Natural killer cell (primary cell): ENCODE results near the gene TUBA3D. TPM values are rescaled to one million over a fixed set of nuclear protein-coding genes. Genes with fewer than 3 reads are reported as not detected.
"Not testable (repeated sequence)": the region's sequence is repeated elsewhere in the genome, so short reads cannot be mapped to it uniquely, and the experiment has no call there.

Experiments
- ATAC-seq, 3 donors: fragments of 150-1000 bp in 2 of 3; fragments of 200-7000 bp in 1 of 3; cut with Tn5 transposase; 1 replicate in 1 of 3; 2 replicates in 2 of 3; pipeline ENCODE4 v1.10.0; 2021; ENCODE audit warnings: mild to moderate bottlenecking in 2 of 3, moderate library complexity in 2 of 3
- DNase-seq, 2 donors: peaks; one replicate each; pipeline versions ENCODE4 v3.0.0 to v3.0.0-alpha.2; 2013 to 2021; ENCODE audit warnings: mixed read lengths in 1 of 2
- H3K27ac ChIP-seq: one replicate; pipeline ENCODE4 v1.5.1; 2013; ENCODE audit warnings: mild to moderate bottlenecking, low read length
- H3K27me3 ChIP-seq: one replicate; pipeline ENCODE4 v1.6.1; 2013; ENCODE audit warnings: low read length; ENCODE audit not compliant: control insufficient read depth, insufficient read depth
- H3K36me3 ChIP-seq: one replicate; pipeline ENCODE4 v1.6.1; 2013; ENCODE audit warnings: low read length; ENCODE audit not compliant: control insufficient read depth, insufficient read depth
- H3K4me1 ChIP-seq: one replicate; pipeline ENCODE4 v1.6.1; 2013; ENCODE audit warnings: low read length; ENCODE audit not compliant: control insufficient read depth, insufficient read depth
- H3K4me3 ChIP-seq: one replicate; pipeline ENCODE4 v1.5.1; 2013; ENCODE audit warnings: low read length
- H3K9me3 ChIP-seq: one replicate; pipeline ENCODE4 v1.6.1; 2013; ENCODE audit warnings: low read length; ENCODE audit not compliant: control insufficient read depth, insufficient read depth
- H3K27ac Mint-ChIP-seq, 2 donors: one replicate each; pipeline ENCODE4 v1.8.0; 2022; ENCODE audit warnings: mild to moderate bottlenecking in 2 of 2, mixed read lengths in 2 of 2, moderate library complexity in 1 of 2
- H3K27me3 Mint-ChIP-seq, 2 donors: one replicate each; pipeline ENCODE4 v1.8.0; 2022; ENCODE audit warnings: low read depth in 2 of 2, mixed read lengths in 2 of 2
- H3K36me3 Mint-ChIP-seq: one replicate; pipeline ENCODE4 v1.8.0; 2022; ENCODE audit warnings: mixed read lengths
- H3K4me1 Mint-ChIP-seq, 2 donors: one replicate each; pipeline ENCODE4 v1.8.0; 2022; ENCODE audit warnings: mixed read lengths in 2 of 2
- H3K4me3 Mint-ChIP-seq: one replicate; pipeline ENCODE4 v1.8.0; 2022; ENCODE audit warnings: mild to moderate bottlenecking, moderate library complexity, mixed read lengths
- H3K9me3 Mint-ChIP-seq, 2 donors: one replicate each; pipeline ENCODE4 v1.8.0; 2022; ENCODE audit warnings: mixed read lengths in 2 of 2
- WGBS: methylation state at CpG from one replicate; pipeline ENCODE4 v1.1.7; 2013; ENCODE audit warnings: missing lambda C conversion rate; ENCODE audit not compliant: insufficient coverage; 5-methylcytosine and 5-hydroxymethylcytosine counted together
- intact Hi-C: fragments of 100-400 bp; cut with micrococcal nuclease; formaldehyde crosslinking; loops from one replicate; pipeline ENCODE4 v1.14.2; 2022
- total RNA-seq, 4 donors: library from RNA; stranded (reverse); fragments of 120-200 nt in 1 of 4; gene quantifications; one replicate each; pipeline versions ENCODE4 v1.2.3 to v1.2.4, GENCODE V29; 2013 to 2022
- TF ChIP-seq, protein P1 (sequence below): fragments of 200-600 bp; IDR thresholded peaks from one replicate; pipeline ENCODE4 v1.8.0; 2022; ENCODE audit warnings: antibody characterized with exemption

TUBA3D gene
- total RNA-seq, result not detected
- total RNA-seq (2013), result not detected

DNA sequence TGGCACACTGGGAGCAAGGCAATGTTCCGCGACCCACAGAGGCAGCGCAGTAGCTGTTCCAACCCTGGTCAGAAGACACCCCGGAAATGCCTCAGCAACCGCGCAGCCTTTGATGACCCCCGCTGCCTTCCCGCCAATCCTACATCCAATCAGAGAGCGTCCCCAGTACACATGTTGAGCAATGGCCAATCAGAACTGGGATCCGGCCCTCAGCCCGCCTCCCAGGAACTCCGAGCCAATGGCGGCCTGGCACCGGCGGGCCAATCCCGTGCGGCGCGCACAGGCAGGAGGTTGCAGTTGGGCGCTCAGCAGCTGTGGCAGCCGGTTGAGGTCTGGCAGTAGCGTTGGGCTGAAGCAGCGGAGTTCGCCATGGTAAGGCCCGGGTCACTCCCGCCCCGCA lies at the start of gene TUBA3D:
Gene TUBA3D, plus strand, starts transcription at position 289 of the 400 bp plus-strand sequence. Its CDS starts 81 bp downstream, at position 370.
- no peaks in the 10 kb centered on the region for H3K36me3 Mint-ChIP-seq
- Histone ChIP-seq H3K9me3 (no peaks in the 10 kb centered on the region), H3K4me3 (no peak within 1 kb of the TSS), H3K27ac (no peak within 1 kb of the TSS), H3K27me3 (no peaks in the 10 kb centered on the region), H3K4me1 (no peaks in the 10 kb centered on the region), H3K36me3 (no peaks in the 10 kb centered on the region)
- intact Hi-C loops, result no loop called here
- H3K9me3 Mint-ChIP-seq, result no peaks in the 10 kb centered on the region
- 95% methylated on average over 27 of the region's 27 CpGs for WGBS
- H3K27ac Mint-ChIP-seq, result no peak within 1 kb of the TSS
- DNase-seq (no peak), ATAC-seq (no peak)
- H3K27me3 Mint-ChIP-seq, result no peaks in the 10 kb centered on the region
- TF ChIP-seq, protein P1, sequence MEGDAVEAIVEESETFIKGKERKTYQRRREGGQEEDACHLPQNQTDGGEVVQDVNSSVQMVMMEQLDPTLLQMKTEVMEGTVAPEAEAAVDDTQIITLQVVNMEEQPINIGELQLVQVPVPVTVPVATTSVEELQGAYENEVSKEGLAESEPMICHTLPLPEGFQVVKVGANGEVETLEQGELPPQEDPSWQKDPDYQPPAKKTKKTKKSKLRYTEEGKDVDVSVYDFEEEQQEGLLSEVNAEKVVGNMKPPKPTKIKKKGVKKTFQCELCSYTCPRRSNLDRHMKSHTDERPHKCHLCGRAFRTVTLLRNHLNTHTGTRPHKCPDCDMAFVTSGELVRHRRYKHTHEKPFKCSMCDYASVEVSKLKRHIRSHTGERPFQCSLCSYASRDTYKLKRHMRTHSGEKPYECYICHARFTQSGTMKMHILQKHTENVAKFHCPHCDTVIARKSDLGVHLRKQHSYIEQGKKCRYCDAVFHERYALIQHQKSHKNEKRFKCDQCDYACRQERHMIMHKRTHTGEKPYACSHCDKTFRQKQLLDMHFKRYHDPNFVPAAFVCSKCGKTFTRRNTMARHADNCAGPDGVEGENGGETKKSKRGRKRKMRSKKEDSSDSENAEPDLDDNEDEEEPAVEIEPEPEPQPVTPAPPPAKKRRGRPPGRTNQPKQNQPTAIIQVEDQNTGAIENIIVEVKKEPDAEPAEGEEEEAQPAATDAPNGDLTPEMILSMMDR, result no peak
- H3K4me3 Mint-ChIP-seq, result no peak within 1 kb of the TSS
- no peaks in the 10 kb centered on the region for H3K4me1 Mint-ChIP-seq

DNA sequence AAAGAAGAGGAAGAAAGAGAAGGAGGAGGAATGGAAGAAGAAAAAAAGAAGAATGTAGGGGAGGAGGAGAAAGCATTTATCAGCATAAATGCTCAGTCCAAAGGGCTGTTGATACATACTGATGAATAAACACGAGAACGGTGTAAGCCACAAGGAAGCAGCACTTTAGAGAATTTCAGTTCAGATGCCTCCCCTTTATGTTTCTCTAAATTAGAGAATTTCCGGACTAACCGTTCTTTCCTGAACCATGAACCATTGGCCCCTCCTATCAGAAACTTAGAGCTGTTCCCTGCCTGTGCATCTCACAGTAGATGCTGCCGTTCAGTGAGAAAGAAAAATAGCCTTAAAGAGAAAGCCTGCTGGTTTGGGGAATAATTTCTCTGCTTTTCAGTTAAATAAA lies 49.2 kb upstream of the TUBA3D start:
- H3K4me3 ChIP-seq, result no peak overlapping the region
- no peaks in the 10 kb centered on the region for H3K36me3 ChIP-seq
- H3K9me3 ChIP-seq, result no peaks in the 10 kb centered on the region
- no peaks in the 10 kb centered on the region for H3K36me3 Mint-ChIP-seq
- no peaks in the 10 kb centered on the region for H3K4me1 Mint-ChIP-seq
- TF ChIP-seq, protein P1, result no peak
- H3K27me3 ChIP-seq, result peaks cover 13% of the 10 kb centered on the region
- DNase-seq, result no peak
- intact Hi-C loops, result no loop called here
- no peak overlapping the region for H3K27ac ChIP-seq
- peaks cover 41 to 91% of the 10 kb centered on the region in 2 donors for H3K27me3 Mint-ChIP-seq
- no peaks in the 10 kb centered on the region for H3K9me3 Mint-ChIP-seq
- H3K4me1 ChIP-seq, result no peaks in the 10 kb centered on the region
- no peak overlapping the region for H3K27ac Mint-ChIP-seq
- ATAC-seq, result no peak
- 64% methylated on average over 4 of the region's 5 CpGs for WGBS
- no peak overlapping the region for H3K4me3 Mint-ChIP-seq

DNA sequence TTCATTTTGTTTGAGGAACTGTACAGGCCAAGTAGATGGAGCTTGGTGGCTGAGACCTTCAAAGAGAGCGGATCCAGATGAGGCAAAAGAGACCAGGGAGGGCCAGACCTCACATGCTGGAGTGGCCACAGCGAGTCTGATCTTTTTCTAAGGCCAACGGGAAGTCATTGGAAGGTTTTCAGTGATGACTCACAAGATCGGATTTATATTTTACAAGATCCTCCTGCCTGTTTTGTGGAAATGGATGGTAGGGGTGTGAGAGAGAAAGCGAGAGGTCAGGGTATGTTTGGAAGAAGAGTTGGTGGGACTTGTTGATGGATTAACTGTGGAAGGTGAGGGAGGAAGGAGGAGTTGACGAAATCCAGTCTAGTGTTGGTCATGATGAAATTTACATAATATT lies 44.6 kb upstream of the TUBA3D start:
- DNase-seq (no peak), ATAC-seq (no peak)
- Mint-ChIP-seq H3K27me3 (peaks cover 30 to 72% of the 10 kb centered on the region in 2 donors), H3K9me3 (no peaks in the 10 kb centered on the region), H3K4me1 (no peaks in the 10 kb centered on the region), H3K36me3 (no peaks in the 10 kb centered on the region), H3K27ac (no peak overlapping the region), H3K4me3 (no peak overlapping the region)
- Histone ChIP-seq H3K4me3 (no peak overlapping the region), H3K36me3 (no peaks in the 10 kb centered on the region), H3K27ac (no peak overlapping the region), H3K4me1 (no peaks in the 10 kb centered on the region), H3K27me3 (peaks cover 8% of the 10 kb centered on the region), H3K9me3 (no peaks in the 10 kb centered on the region)
- WGBS, result 68% methylated on average over 6 of the region's 6 CpGs
- TF ChIP-seq, protein P1, result no peak
- intact Hi-C loops, result no loop called here

DNA sequence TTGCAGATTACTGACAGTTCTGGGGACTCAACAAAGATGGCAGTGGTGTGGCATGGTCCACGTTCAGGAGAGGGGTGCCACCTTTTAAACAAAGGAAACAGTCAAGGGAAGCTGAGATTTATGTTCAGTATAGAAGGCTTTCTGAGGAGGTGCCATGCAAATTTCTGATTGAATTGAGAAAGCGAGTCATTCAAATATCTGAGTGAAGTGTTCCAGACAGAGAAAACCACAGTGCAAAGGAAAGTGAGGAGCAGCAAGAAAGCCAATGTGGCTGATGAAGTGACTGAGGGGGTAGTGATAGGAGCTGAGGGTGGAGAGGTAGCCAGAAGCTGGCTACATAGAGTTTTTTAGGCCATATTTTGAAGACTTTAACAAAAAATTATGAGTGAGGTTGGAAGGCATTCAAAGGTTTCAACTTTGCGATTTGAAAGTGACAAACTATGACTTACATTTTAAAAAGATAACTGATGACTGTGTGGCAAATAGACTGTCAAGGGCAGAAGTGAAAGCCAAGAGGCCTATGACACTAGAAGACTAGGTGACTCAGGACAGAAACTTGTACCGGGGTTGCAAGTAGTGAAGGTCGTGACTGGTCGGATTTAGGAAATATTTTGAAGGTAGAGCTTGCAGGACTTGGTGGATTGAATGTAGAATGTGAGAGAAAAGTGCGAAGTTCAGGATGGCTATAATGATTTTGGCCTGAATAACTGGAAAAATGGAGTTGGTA lies 35.0 kb upstream of the TUBA3D start:
- intact Hi-C loops, H3K4me1 ChIP-seq, H3K4me3 ChIP-seq, H3K9me3 Mint-ChIP-seq, ATAC-seq, H3K27ac ChIP-seq, DNase-seq, H3K36me3 ChIP-seq, H3K27me3 ChIP-seq, H3K9me3 ChIP-seq, H3K36me3 Mint-ChIP-seq, H3K4me3 Mint-ChIP-seq, H3K27ac Mint-ChIP-seq, H3K4me1 Mint-ChIP-seq: not testable (repeated sequence)
- 71% methylated on average over 7 of the region's 7 CpGs for WGBS
- peaks cover 0 to 12% of the 10 kb centered on the region in 2 donors for H3K27me3 Mint-ChIP-seq

DNA sequence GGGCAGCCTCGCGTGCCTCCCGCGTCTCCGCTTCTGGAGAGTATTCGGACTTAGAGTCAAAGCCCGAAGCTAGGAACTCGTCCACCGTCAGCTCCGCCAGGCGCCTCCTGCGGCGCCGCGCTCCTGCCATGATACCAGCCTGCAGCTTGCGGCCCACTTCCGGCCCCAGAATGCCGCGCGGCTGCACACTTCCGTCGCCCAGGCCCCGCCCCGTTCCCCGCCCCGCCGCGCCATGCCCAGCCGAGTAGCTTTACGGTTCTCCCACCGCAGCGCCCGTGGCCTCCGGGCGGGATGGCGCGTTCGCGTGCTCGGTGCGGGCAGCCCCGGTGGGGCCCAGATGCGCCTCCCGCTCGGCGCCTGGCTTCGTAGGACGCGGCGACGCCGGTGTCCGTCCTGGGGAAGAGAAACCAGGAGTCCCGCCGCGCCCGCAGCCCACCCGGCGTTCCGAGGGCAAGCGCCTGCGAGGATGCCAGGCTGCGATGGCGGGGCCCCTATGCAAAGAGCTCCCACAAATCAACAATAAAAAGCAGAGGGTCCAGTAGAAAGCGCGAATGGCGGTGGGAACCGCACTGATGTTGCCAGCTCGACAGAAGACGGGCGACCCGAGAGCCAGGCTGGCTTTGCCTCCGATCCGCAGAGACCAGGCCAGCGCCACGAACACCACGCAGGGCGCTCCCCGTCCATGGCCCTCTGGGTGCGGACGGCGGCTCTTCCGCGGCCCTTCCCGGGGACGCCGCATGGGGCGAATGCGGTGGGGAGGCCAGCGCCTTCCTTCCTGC lies 31.0 kb upstream of the TUBA3D start:
- peaks cover 9 to 13% of the 10 kb centered on the region in 2 donors for H3K27me3 Mint-ChIP-seq
- H3K27me3 ChIP-seq, H3K36me3 ChIP-seq, H3K9me3 ChIP-seq, H3K27ac ChIP-seq, H3K9me3 Mint-ChIP-seq, H3K4me3 Mint-ChIP-seq, intact Hi-C loops, H3K4me1 Mint-ChIP-seq, H3K36me3 Mint-ChIP-seq, DNase-seq, H3K4me3 ChIP-seq, H3K4me1 ChIP-seq, ATAC-seq, H3K27ac Mint-ChIP-seq: not testable (repeated sequence)
- 91% methylated on average over 86 of the region's 90 CpGs for WGBS

DNA sequence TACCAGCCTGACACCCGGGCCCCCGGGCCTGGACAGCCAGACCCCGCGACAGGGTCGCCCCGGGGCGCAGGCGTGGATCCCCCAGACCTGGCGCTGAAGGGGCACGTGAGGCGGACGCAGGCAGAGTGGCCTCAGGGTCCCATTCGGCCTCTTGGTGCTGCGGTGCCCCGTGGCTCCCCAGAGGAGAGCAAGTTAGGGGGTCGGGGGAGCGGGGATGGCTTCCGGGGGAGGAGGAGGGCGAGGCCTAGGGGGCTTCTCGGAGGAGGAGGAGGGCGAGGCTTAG lies 30.5 kb upstream of the TUBA3D start:
- H3K4me1 Mint-ChIP-seq, H3K27ac ChIP-seq, H3K9me3 Mint-ChIP-seq, ATAC-seq, intact Hi-C loops, H3K9me3 ChIP-seq, H3K36me3 Mint-ChIP-seq, H3K4me3 ChIP-seq, H3K27ac Mint-ChIP-seq, H3K4me1 ChIP-seq, H3K27me3 ChIP-seq, H3K4me3 Mint-ChIP-seq, H3K36me3 ChIP-seq, DNase-seq: not testable (repeated sequence)
- WGBS, result 94% methylated on average over 20 of the region's 21 CpGs
- H3K27me3 Mint-ChIP-seq, result peaks cover 9 to 12% of the 10 kb centered on the region in 2 donors
